Activated CD4-positive, alpha-beta T cell treated with anti-CD3 and anti-CD28 coated beads, Interleukin-2, Interleukin-6, amounts not matched to agents 100 ng/mL and 50 ng/mL, durations not matched to agents 16 hours and 8 hours (primary cell): ENCODE data around the gene ALDOA.
"Not testable (repeated sequence)": the region's sequence is repeated elsewhere in the genome, so short reads cannot be mapped to it uniquely, and the experiment has no call there.

Experiments used
- DNase-seq: peaks from one replicate; pipeline ENCODE4 v3.0.0-alpha.2; 2020

The ALDOA gene

GRCh38 chr16:30092373-30093010 is 26.9 kb downstream of the ALDOA start:
- DNase-seq = peak; percentile 88

- DNase-seq = no peak
These were observed 29.1 kb downstream of the ALDOA start for GRCh38 chr16:30094541-30095165.

GRCh38 chr16:30095166-30096078 is 29.9 kb downstream of the ALDOA start:
- DNase-seq = no peak

GRCh38 chr16:30096105-30096861 is 30.7 kb downstream of the ALDOA start, which contains the start of gene YPEL3:
Gene YPEL3, minus strand, starts transcription at chr16:30096213. Its CDS starts 731 bp downstream, at chr16:30095482.
- DNase-seq = peak; percentile 93

- DNase-seq = no peak
These were observed 31.5 kb downstream of the ALDOA start for GRCh38 chr16:30096862-30097563.

GRCh38 chr16:30104090-30104489 is 38.5 kb downstream of the ALDOA start:
- DNase-seq = no peak

GRCh38 chr16:30104492-30104891 is 38.9 kb downstream of the ALDOA start:
- DNase-seq = no peak

GRCh38 chr16:30108059-30108850 is 42.7 kb downstream of the ALDOA start:
- no peak for DNase-seq

- no peak for DNase-seq
These were observed 45.1 kb downstream of the ALDOA start for GRCh38 chr16:30110661-30111060.

GRCh38 chr16:30112197-30113030 is 46.9 kb downstream of the ALDOA start:
- peak; percentile 80 for DNase-seq

GRCh38 chr16:30113031-30113710 is 47.6 kb downstream of the ALDOA start, which contains the start of gene GDPD3:
Gene GDPD3, minus strand, starts transcription at chr16:30113537. Its CDS starts 59 bp downstream, at chr16:30113478.
- no peak for DNase-seq

GRCh38 chr16:30113711-30114333 is 48.3 kb downstream of the ALDOA start:
- DNase-seq = no peak

GRCh38 chr16:30114411-30114810 is 48.9 kb downstream of the ALDOA start:
- DNase-seq = no peak

GRCh38 chr16:30114833-30115232 is 49.3 kb downstream of the ALDOA start:
- not testable (repeated sequence) for DNase-seq

GRCh38 chr16:30115238-30115637 is 49.7 kb downstream of the ALDOA start:
- no peak for DNase-seq

GRCh38 chr16:30116291-30117207 is 51.0 kb downstream of the ALDOA start:
- DNase-seq = no peak

- DNase-seq = no peak
These were observed 52.2 kb downstream of the ALDOA start for GRCh38 chr16:30117768-30118167.

- no peak for DNase-seq
These were observed 53.9 kb downstream of the ALDOA start for GRCh38 chr16:30119428-30119827.
